ENCODE data around the gene CLN5. TPM values are rescaled to one million over a fixed set of nuclear protein-coding genes. Genes with fewer than 3 reads are reported as not detected.

CLN5 gene
- total RNA-seq, 2 donors from 2014 or later, result 22.0 to 40.2 TPM

DNA sequence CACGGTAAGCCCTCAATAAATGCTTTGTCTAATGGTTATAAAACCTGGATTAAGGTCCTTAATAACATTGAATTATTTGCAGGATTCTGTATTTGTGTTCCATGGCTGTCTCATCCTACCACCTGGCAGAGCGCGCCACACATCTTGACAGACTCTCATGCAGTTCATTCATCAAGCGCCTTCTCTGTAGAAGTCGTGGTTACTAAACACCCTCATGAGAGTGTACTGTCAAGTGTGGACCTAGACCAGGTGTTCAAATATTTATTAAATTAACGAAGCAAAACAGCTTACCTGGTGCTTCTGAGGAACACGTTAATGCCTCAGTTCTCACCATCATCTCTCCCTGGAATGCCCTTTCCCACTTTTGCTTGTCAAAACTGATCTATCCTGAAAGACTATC lies 48.2 kb downstream of the CLN5 start:
- intact Hi-C loops (cut with DNase I), result no loop called here
- no peak for DNase-seq (ENCODE audit: low spot score)

- DNase-seq (ENCODE audit: low spot score), result no peak
Measured at GRCh38 chr13:77040835-77041234, 49.0 kb downstream of the CLN5 start.

GRCh38 chr13:77042566-77043177 lies 50.8 kb downstream of the CLN5 start:
- DNase-seq (ENCODE audit: low spot score), result no peak
- intact Hi-C loops (cut with DNase I), result no loop called here

More at GRCh38 chr13:77040835-77041234, 49.0 kb downstream of the CLN5 start:
- intact Hi-C loops (cut with DNase I), result no loop called here

DNA sequence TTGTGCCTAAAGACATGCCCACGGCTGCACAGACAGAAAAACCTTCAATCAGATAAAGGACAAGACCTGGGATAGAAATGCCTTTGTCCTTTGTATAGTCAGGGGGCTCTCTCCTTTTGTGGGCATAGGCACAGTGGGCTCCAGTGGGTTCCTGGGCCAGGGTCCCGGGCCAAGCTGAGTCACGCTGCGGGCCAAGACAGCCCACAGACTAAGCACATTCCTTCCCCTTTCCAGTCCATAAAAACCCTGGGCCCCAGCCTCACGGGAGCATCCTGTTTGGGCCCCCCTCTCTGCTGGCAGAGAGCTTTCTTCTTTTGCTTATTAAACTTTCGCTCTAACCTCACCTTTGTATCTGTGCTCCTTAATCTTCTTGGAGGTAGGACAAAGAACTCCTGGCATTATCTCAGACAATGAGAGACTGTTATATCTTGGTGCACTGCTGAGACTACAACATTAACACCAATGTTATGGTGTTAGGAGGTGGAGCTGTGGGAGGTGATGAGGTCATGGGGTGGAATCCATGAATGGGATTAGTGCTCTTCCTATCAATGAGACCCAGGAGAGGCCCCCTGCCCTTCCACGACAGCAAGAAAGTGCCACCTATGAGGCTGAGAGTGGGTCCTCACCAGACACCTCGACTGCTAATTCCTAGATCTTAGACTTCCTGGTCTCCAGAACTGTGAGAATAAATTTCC lies 55.9 kb downstream of the CLN5 start:
- intact Hi-C loops (cut with DNase I), result no loop called here
- DNase-seq (ENCODE audit: low spot score), result no peak

DNA sequence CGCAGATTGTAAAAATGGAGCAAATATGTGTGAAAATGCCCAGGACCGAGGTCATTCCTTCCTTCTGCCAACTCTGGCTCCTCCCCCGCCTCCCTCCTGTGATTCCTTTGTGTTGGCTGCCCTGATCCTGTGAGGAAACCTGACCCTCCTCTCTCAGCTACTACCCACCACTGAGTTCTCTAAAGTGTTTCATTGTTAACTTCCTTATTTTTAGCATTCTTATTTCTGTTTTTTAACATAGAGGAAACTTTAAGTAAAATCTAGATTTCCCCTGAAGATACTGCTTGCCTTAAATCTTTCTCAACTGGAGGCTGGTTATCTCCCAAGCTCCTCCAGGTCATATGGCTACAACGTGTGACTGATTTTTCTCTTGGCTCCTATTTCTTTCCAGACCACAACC lies 56.8 kb downstream of the CLN5 start:
- intact Hi-C loops (cut with DNase I), result no loop called here

DNA sequence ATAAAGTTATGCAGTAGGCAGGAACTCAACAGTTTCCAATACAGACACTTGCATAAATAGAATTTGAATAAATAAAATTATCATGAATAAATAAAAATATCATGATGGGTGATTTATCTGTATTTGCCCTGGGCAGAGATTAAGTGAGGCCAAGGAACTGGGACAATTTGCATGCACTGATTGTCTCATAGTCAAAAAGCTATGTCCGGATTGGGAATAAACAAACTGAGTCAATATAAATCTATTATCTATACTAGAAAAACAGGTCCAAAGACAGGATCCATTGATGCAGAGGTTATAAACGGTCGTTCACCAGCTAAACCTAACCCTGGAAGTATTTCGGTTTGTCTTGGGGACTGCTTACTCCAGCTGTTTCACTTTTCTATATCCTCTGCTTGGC lies 61.3 kb downstream of the CLN5 start:
- intact Hi-C loops (cut with DNase I), result no loop called here
- DNase-seq (ENCODE audit: low spot score), result no peak

More for the DNA sequence above, 56.8 kb downstream of the CLN5 start:
- no peak for DNase-seq (ENCODE audit: low spot score)

Other genes starting within 250 kb of the CLN5 start
- 100 to 1,000 TPM; 103 to 112 TPM for gene KCTD12, start 105.7 kb upstream of the CLN5 start, total RNA-seq
- not detected for gene ACOD1, start 43.6 kb upstream of the CLN5 start, total RNA-seq
- 10 to 100 TPM; 75.7 to 76.2 TPM for gene FBXL3, start 35.1 kb downstream of the CLN5 start, total RNA-seq

Data from posterior vena cava (tissue), 2 donors.